ENCODE data around the gene SWAP70.

The SWAP70 gene

DNA sequence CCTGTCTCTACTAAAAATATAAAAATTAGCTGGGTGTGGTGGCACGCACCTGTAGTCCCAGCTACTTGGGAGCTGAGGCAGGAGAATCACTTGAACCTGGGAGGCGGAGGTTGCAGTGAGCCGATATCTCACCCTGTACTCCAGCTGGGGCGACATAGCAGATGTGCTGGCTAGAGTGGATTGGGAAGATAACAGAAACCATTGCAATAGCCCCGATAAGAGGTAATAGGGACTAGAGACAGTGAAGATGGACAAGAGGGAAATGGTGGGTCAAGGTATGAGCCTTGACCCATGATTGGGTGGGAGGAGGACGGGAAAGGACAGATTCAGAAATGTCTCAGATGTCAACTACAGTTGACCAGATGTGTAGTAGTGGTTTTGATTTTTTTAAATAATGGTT lies 6.1 kb downstream of the SWAP70 start:
- H3K27me3 ChIP-seq (ENCODE audit: low read length) = no peaks in the 10 kb centered on the region
- TF ChIP-seq, protein P1, sequence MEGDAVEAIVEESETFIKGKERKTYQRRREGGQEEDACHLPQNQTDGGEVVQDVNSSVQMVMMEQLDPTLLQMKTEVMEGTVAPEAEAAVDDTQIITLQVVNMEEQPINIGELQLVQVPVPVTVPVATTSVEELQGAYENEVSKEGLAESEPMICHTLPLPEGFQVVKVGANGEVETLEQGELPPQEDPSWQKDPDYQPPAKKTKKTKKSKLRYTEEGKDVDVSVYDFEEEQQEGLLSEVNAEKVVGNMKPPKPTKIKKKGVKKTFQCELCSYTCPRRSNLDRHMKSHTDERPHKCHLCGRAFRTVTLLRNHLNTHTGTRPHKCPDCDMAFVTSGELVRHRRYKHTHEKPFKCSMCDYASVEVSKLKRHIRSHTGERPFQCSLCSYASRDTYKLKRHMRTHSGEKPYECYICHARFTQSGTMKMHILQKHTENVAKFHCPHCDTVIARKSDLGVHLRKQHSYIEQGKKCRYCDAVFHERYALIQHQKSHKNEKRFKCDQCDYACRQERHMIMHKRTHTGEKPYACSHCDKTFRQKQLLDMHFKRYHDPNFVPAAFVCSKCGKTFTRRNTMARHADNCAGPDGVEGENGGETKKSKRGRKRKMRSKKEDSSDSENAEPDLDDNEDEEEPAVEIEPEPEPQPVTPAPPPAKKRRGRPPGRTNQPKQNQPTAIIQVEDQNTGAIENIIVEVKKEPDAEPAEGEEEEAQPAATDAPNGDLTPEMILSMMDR (IDR thresholded peaks at IDR 0.05; ENCODE audit: insufficient read depth, low read length, poor library complexity, severe bottlenecking) = no peak
- no peak for TF ChIP-seq EZH2phosphoT487 (conservative IDR thresholded peaks at IDR 0.05; ENCODE audit: low read length)
- H3K36me3 ChIP-seq (ENCODE audit: low read length) = peaks cover 37% of the 10 kb centered on the region
- H3K27ac ChIP-seq (ENCODE audit: low read depth, low read length) = peak overlapping the region; percentile 97
- H2AFZ ChIP-seq (ENCODE audit: low read depth, low read length, severe bottlenecking) = no peak overlapping the region
- peaks cover 83% of the 10 kb centered on the region for H3F3A ChIP-seq (ENCODE audit: insufficient read depth)
- H3K9me3 ChIP-seq (ENCODE audit: insufficient read depth, low read length) = no peaks in the 10 kb centered on the region
- peak overlapping the region; percentile 99 for H3K9ac ChIP-seq (ENCODE audit: low read length)
- H3K4me2 ChIP-seq (ENCODE audit: low read depth, low read length, poor library complexity, severe bottlenecking) = peak overlapping the region; percentile 96
- peaks cover 89% of the 10 kb centered on the region for H3K79me2 ChIP-seq (ENCODE audit: insufficient read depth, low read length)
- no peaks in the 10 kb centered on the region for H3K9me2 ChIP-seq (replicated peaks; ENCODE audit: insufficient read depth, low read length)
- peaks cover 9% of the 10 kb centered on the region; the same call in 1 of the 2 replicates for H4K20me1 ChIP-seq (ENCODE audit: low read depth, low read length)
- H3K4me3 ChIP-seq (ENCODE audit: insufficient read depth, low read length, poor library complexity, severe bottlenecking) = peak overlapping the region; percentile 89

DNA sequence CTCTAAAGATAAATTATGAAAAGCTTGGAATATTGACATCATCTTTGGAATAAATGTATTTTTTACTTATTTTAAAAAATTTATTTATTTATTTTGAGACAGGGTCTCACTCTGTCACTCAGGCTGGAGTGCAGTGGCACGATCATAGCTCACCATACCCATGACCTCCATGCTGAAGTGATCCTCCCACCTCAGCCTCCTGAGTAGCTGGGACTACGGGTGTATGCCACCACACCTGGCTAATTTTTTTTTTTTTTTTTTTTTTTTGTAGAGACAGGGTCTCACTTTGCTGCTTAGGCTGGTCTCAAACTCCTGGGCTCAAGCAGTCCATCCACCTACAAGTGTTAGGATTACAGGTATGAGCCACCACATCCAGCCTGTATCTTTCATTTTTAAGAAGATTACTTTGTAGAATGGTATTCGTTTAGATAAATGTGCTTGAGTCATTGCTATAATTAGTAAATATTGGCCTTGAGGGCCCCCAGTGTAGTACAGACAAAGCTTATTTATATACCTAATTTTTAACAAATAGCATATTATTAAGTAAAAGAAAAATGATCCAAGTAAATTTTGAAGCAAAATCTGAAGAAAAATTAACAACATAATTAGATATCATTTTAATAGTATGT lies 8.5 kb downstream of the SWAP70 start:
- peaks cover 21% of the 10 kb centered on the region for H4K20me1 ChIP-seq (ENCODE audit: low read depth, low read length)
- TF ChIP-seq EZH2phosphoT487 (conservative IDR thresholded peaks at IDR 0.05; ENCODE audit: low read length) = no peak
- TF ChIP-seq, protein P1 (IDR thresholded peaks at IDR 0.05; ENCODE audit: insufficient read depth, low read length, poor library complexity, severe bottlenecking) = no peak
- H3K4me3 ChIP-seq (ENCODE audit: insufficient read depth, low read length, poor library complexity, severe bottlenecking) = peak overlapping the region; percentile 24
- H3K9ac ChIP-seq (ENCODE audit: low read length) = peak overlapping the region; percentile 44
- no peaks in the 10 kb centered on the region for H3K9me3 ChIP-seq (ENCODE audit: insufficient read depth, low read length)
- H3K4me2 ChIP-seq (ENCODE audit: low read depth, low read length, poor library complexity, severe bottlenecking) = peak overlapping the region; percentile 77
- H2AFZ ChIP-seq (ENCODE audit: low read depth, low read length, severe bottlenecking) = no peak overlapping the region
- H3K27ac ChIP-seq (ENCODE audit: low read depth, low read length) = peak overlapping the region; percentile 93
- H3K27me3 ChIP-seq (ENCODE audit: low read length) = no peaks in the 10 kb centered on the region
- H3K9me2 ChIP-seq (replicated peaks; ENCODE audit: insufficient read depth, low read length) = no peaks in the 10 kb centered on the region
- peaks cover 89% of the 10 kb centered on the region for H3K79me2 ChIP-seq (ENCODE audit: insufficient read depth, low read length)
- H3F3A ChIP-seq (ENCODE audit: insufficient read depth) = peaks cover 78% of the 10 kb centered on the region
- peaks cover 23% of the 10 kb centered on the region for H3K36me3 ChIP-seq (ENCODE audit: low read length)

DNA sequence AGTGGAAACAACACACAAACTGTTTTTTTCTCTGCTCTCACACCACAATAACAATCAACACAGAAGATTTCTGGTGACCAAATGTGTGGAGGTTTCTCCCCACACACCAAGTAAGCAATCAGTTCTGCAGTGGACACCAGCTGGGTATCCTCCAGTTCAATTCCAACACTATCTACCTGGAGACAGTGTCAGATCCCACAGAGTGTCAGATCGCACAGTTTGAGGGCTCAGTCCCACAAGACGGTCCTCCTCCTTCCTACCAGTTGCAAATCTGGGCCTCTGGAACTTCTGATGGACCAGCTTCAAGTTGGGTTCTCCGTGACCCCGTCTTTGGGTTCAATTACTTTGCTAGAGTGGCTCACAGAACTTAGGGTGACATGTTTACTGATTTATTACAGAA lies 9.0 kb downstream of the SWAP70 start:
- TF ChIP-seq EZH2phosphoT487 (conservative IDR thresholded peaks at IDR 0.05; ENCODE audit: low read length) = no peak
- TF ChIP-seq, protein P1 (IDR thresholded peaks at IDR 0.05; ENCODE audit: insufficient read depth, low read length, poor library complexity, severe bottlenecking) = no peak
- peak overlapping the region; percentile 77 for H3K4me2 ChIP-seq (ENCODE audit: low read depth, low read length, poor library complexity, severe bottlenecking)
- no peak overlapping the region for H2AFZ ChIP-seq (ENCODE audit: low read depth, low read length, severe bottlenecking)
- peak overlapping the region; percentile 24 for H3K4me3 ChIP-seq (ENCODE audit: insufficient read depth, low read length, poor library complexity, severe bottlenecking)
- H3K36me3 ChIP-seq (ENCODE audit: low read length) = peaks cover 28% of the 10 kb centered on the region
- no peaks in the 10 kb centered on the region for H3K9me2 ChIP-seq (replicated peaks; ENCODE audit: insufficient read depth, low read length)
- no peaks in the 10 kb centered on the region for H3K9me3 ChIP-seq (ENCODE audit: insufficient read depth, low read length)
- peak overlapping the region; percentile 93 for H3K27ac ChIP-seq (ENCODE audit: low read depth, low read length)
- peaks cover 89% of the 10 kb centered on the region for H3K79me2 ChIP-seq (ENCODE audit: insufficient read depth, low read length)
- no peaks in the 10 kb centered on the region for H3K27me3 ChIP-seq (ENCODE audit: low read length)
- peak overlapping the region; percentile 44 for H3K9ac ChIP-seq (ENCODE audit: low read length)
- peaks cover 26% of the 10 kb centered on the region for H4K20me1 ChIP-seq (ENCODE audit: low read depth, low read length)
- H3F3A ChIP-seq (ENCODE audit: insufficient read depth) = peaks cover 78% of the 10 kb centered on the region
